ENCODE measurements around the gene TBC1D5.
"Not testable (repeated sequence)": the region's sequence is repeated elsewhere in the genome, so short reads cannot be mapped to it uniquely, and the experiment has no call there.

- TF ChIP-seq CTCF (IDR thresholded peaks at IDR 0.05; ENCODE audit: low read depth, low read length); POLR2A (IDR thresholded peaks at IDR 0.05; ENCODE audit: extremely low read depth, insufficient read length): not testable (repeated sequence)
Measured at GRCh38 chr3:17648630-17649355, 93.6 kb downstream of the TBC1D5 start.

All from NB4 (cell line).